Neuron (in vitro differentiated cells): Measurements from ENCODE around the gene TUBA1A.
"Not testable (repeated sequence)": the region's sequence is repeated elsewhere in the genome, so short reads cannot be mapped to it uniquely, and the experiment has no call there.

ENCODE experiments used
- H2AFZ ChIP-seq: one replicate; pipeline ENCODE4 v1.6.1; 2013; ENCODE audit warnings: low read depth, mild to moderate bottlenecking, inconsistent platforms, low read length, moderate library complexity
- H3K27me3 ChIP-seq: one replicate; pipeline ENCODE4 v1.6.1; 2013; ENCODE audit warnings: low read length; ENCODE audit not compliant: insufficient read depth
- H3K36me3 ChIP-seq: one replicate; pipeline ENCODE4 v1.6.1; 2013; ENCODE audit warnings: low read length; ENCODE audit not compliant: insufficient read depth
- H3K4me1 ChIP-seq: one replicate; pipeline ENCODE4 v1.6.1; 2013; ENCODE audit warnings: low read length; ENCODE audit not compliant: insufficient read depth
- H3K4me3 ChIP-seq: 2 replicates; pipeline ENCODE4 v1.5.1; 2013; ENCODE audit warnings: mild to moderate bottlenecking, low read length, moderate library complexity
- H3K9me3 ChIP-seq: one replicate; pipeline ENCODE4 v1.6.1; 2013; ENCODE audit warnings: low read length

TUBA1A gene

DNA sequence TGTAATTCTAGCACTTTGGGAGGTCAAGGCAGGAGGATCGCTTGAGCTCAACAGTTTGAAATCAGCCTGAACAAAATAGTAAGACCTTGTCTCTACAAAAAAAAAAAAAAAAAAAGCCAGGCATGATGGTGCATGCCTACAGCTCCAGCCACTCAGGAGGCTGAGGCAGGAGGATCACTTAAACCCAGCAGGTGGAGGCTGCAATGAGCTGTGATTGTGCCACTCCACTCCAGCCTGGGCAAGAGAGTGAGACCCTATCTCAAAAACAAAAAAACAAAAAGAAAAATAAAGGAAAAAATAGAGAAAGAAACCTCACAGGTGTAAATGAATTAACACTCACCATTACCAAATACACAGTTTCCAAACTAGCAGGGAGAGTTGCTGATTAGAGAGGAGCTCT lies 34.2 kb upstream of the TUBA1A start:
- H2AFZ ChIP-seq = no peak overlapping the region
- no peaks in the 10 kb centered on the region for H3K9me3 ChIP-seq
- no peak overlapping the region for H3K4me3 ChIP-seq
- H3K27me3 ChIP-seq = no peaks in the 10 kb centered on the region
- H3K36me3 ChIP-seq = no peaks in the 10 kb centered on the region
- H3K4me1 ChIP-seq = peaks cover 26% of the 10 kb centered on the region

- Histone ChIP-seq H3K27me3 (no peaks in the 10 kb centered on the region), H3K4me1 (peaks cover 15% of the 10 kb centered on the region), H2AFZ (no peak overlapping the region), H3K36me3 (no peaks in the 10 kb centered on the region), H3K4me3 (no peak overlapping the region), H3K9me3 (no peaks in the 10 kb centered on the region)
These were observed 32.1 kb upstream of the TUBA1A start for GRCh38 chr12:49220972-49221371.

GRCh38 chr12:49219417-49220026 lies 30.6 kb upstream of the TUBA1A start:
- H3K27me3 ChIP-seq = no peaks in the 10 kb centered on the region
- H3K36me3 ChIP-seq = no peaks in the 10 kb centered on the region
- H3K9me3 ChIP-seq = no peaks in the 10 kb centered on the region
- no peak overlapping the region for H2AFZ ChIP-seq
- H3K4me3 ChIP-seq = no peak overlapping the region
- peaks cover 27% of the 10 kb centered on the region for H3K4me1 ChIP-seq

- H3K9me3 ChIP-seq = no peaks in the 10 kb centered on the region
These were observed 23.7 kb upstream of the TUBA1A start for GRCh38 chr12:49212572-49212971.

DNA sequence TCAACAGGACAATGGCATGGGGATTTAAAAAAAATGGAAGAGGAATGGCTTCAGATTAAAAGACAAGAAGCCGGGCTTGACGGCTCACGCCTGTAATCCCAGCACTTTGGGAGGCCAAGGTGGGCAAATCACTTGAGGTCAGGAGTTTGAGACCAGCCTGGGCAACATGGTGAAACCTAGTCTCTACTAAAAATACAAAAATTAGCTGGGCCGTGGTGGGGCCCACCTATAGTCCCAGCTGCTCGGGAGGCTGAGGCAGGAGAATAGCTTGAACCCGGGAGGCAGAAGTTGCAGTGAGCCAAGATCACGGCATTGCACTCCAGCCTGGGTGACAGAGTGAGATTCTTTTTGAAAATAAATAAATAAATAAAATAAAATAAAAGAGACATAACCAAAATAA lies 21.8 kb upstream of the TUBA1A start:
- peaks cover 18% of the 10 kb centered on the region for H3K4me1 ChIP-seq
- not testable (repeated sequence) for H3K27me3 ChIP-seq, H2AFZ ChIP-seq, H3K36me3 ChIP-seq, H3K4me3 ChIP-seq, H3K9me3 ChIP-seq

More at GRCh38 chr12:49212572-49212971, 23.7 kb upstream of the TUBA1A start:
- H3K27me3 ChIP-seq = no peaks in the 10 kb centered on the region
- no peak overlapping the region for H3K4me3 ChIP-seq
- peaks cover 24% of the 10 kb centered on the region for H3K4me1 ChIP-seq
- no peaks in the 10 kb centered on the region for H3K36me3 ChIP-seq
- H2AFZ ChIP-seq = no peak overlapping the region

DNA sequence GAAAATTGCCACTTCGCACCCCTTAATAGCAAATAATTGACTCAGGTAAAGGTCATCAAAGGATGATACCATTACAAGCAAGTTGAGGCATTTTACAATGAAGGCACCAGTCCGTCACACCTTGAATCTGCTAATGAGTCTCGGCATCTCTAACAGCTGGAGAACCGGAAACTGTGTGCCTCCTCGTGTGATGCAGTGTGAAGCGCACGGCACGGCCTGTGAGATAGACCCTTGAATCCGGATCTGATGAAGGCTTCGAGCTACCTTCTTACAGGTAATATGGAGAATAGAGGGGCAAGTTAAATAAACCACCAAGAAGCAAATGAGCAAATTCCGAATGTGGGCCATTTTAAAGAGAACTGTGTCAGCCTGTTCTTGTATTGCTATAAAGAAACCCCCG lies 19.8 kb upstream of the TUBA1A start:
- no peaks in the 10 kb centered on the region for H3K9me3 ChIP-seq
- no peak overlapping the region for H2AFZ ChIP-seq
- peaks cover 9% of the 10 kb centered on the region for H3K4me1 ChIP-seq
- H3K4me3 ChIP-seq = no peak overlapping the region
- H3K36me3 ChIP-seq = no peaks in the 10 kb centered on the region
- H3K27me3 ChIP-seq = no peaks in the 10 kb centered on the region

DNA sequence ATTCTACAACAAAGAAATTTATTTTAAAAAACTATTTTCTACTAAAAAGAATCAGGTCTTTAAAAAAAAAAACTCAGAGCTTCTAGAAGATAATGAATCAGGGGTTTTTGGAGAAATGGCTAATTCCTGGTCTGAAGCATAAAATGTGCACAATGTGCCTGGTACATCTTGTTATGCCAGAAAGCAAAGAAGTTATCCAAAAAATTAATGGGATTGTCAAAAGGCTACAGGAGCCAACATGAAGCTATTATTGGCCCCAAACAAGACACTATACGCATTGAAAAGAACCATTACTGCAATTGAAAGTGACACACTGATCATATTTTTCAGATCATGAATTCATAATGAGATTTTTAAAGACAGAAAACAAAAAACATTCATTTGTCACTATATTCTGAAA lies 19.3 kb upstream of the TUBA1A start:
- Histone ChIP-seq H3K4me1 (peaks cover 8% of the 10 kb centered on the region), H2AFZ (no peak overlapping the region), H3K4me3 (no peak overlapping the region), H3K9me3 (no peaks in the 10 kb centered on the region), H3K36me3 (no peaks in the 10 kb centered on the region), H3K27me3 (no peaks in the 10 kb centered on the region)

- Histone ChIP-seq H3K9me3 (no peaks in the 10 kb centered on the region), H3K4me3 (no peak overlapping the region), H3K27me3 (no peaks in the 10 kb centered on the region), H2AFZ (no peak overlapping the region), H3K36me3 (no peaks in the 10 kb centered on the region), H3K4me1 (peaks cover 25% of the 10 kb centered on the region)
These were observed 17.5 kb upstream of the TUBA1A start for GRCh38 chr12:49206389-49206788.

DNA sequence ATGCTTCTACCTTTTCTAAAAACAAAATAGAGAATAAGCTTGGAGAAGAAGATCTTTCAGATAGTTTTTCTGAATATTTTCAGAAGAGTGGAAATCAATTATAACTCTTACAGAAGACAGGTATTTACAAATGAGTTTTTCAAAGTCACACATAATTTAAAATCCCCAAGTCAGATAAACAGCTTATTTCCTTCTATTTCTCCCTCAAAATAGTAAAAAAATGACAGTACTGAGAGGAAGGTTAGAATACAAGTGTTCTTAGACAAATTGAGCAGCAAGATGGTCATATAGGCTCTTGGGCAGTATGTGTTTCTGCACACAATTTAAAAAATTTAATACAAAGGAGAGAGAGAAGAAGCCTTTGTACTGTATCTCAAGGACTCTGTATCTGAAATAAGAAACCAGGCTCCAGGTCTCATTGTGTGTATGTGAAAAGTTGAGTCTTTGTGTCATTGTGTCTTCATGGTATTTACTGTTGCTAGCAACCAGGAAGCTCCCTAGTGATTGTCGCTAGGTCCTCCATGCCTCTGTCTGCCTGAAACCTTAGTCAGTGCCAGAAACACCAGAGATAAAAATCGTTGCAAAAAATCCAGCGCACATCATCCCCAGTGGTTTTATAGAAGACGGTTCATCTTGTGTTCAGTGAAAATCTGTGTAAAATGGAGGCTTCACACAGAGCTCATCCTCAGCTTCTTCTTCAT lies 12.9 kb upstream of the TUBA1A start:
- no peaks in the 10 kb centered on the region for H3K27me3 ChIP-seq
- peaks cover 64% of the 10 kb centered on the region for H3K4me1 ChIP-seq
- H3K36me3 ChIP-seq = no peaks in the 10 kb centered on the region
- peak overlapping the region; percentile 37 for H3K4me3 ChIP-seq
- H2AFZ ChIP-seq = no peak overlapping the region
- no peaks in the 10 kb centered on the region for H3K9me3 ChIP-seq

DNA sequence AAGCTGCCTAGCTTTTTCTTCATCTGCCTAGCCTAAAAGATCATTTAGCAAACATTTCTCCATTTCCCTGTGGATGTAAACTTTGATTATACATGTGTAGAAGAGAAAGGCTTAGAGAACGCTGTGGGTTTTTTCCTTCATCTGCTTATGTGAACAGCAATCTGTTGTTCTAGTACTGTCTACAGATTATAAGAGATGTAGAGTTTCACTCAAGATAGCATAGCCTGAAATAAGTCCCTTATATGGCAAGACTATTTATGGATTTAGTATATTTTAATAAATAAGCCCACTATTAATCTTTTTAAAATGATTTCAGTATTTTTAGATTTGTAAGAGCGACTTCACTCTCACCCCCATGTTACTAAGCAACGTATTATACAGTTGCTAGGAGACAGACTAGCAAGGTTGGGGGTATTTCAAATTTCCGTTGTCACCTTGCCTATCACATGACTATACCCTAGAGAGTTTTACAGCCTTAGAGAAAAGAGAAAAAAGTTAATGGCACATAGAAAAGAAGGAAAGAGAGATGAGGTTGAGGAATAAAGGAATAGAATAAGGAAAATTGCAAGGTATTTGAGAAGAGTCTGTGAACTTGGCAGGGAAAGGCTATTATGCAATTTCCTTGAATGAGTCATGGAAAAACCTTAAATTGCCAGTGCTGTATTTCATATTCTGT lies 12.2 kb upstream of the TUBA1A start:
- H3K27me3 ChIP-seq = no peaks in the 10 kb centered on the region
- H3K9me3 ChIP-seq = no peaks in the 10 kb centered on the region
- peak overlapping the region; percentile 37 for H3K4me3 ChIP-seq
- H3K4me1 ChIP-seq = peaks cover 64% of the 10 kb centered on the region
- H2AFZ ChIP-seq = no peak overlapping the region
- no peaks in the 10 kb centered on the region for H3K36me3 ChIP-seq

- no peak overlapping the region for H2AFZ ChIP-seq
- peak overlapping the region; percentile 37 for H3K4me3 ChIP-seq
- H3K36me3 ChIP-seq = no peaks in the 10 kb centered on the region
- H3K4me1 ChIP-seq = peaks cover 65% of the 10 kb centered on the region
- H3K27me3 ChIP-seq = no peaks in the 10 kb centered on the region
- no peaks in the 10 kb centered on the region for H3K9me3 ChIP-seq
These were observed 9.7 kb upstream of the TUBA1A start for GRCh38 chr12:49198431-49199155.

DNA sequence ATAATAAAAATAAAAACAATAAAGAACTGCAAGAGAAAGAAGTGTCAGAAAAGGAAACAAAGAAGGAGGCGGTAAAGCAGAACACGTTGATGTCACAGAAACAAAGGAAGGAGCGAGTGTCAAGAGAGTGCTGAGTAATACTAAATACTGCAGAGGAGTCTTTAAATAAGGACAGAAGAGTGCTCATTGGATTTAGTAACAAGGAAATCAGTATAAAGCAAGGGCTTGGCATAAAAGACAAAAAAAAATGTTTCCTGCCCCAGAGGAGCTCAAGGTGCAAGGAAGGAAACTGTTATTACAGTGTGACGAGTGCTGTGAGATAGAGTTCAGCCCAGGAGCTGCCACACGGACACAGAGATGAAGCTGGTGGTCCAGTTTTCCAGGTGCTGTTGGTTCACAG lies 8.4 kb upstream of the TUBA1A start:
- H3K4me3 ChIP-seq = no peak overlapping the region
- H3K27me3 ChIP-seq = no peaks in the 10 kb centered on the region
- H3K4me1 ChIP-seq = peaks cover 55% of the 10 kb centered on the region
- H3K36me3 ChIP-seq = no peaks in the 10 kb centered on the region
- no peak overlapping the region for H2AFZ ChIP-seq
- no peaks in the 10 kb centered on the region for H3K9me3 ChIP-seq

DNA sequence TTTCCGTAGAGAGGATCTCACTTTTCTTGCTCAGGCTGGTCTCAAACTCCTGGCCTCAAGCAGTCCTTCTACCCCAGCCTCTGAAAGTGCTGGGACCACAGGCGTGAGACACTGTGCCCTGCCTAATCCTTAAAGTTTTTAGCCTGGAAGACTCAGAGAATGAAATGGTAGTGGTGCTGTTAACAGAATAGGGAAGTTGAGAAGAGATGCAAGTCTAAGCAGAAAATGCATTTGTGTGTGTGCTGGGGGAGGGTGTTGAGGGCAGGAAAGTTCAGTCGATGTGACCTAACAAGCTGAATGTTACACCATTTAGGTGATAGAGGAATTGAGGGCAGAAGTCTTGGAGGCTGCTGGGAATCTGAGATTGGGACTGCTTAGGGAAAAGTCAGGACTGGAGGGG lies 6.9 kb upstream of the TUBA1A start:
- no peaks in the 10 kb centered on the region for H3K27me3 ChIP-seq
- H3K9me3 ChIP-seq = no peaks in the 10 kb centered on the region
- H3K4me3 ChIP-seq = no peak overlapping the region
- no peak overlapping the region for H2AFZ ChIP-seq
- no peaks in the 10 kb centered on the region for H3K36me3 ChIP-seq
- H3K4me1 ChIP-seq = peaks cover 52% of the 10 kb centered on the region
